NB4 (cell line): Measurements from ENCODE around the gene IQCH.

ENCODE experiments used
- CTCF ChIP-seq: IDR thresholded peaks from one replicate; pipeline ENCODE4 v1.5.1; 2012; ENCODE audit warnings: low read depth, low read length
- POLR2A ChIP-seq: IDR thresholded peaks from 2 replicates; pipeline ENCODE4 v1.6.1; 2011; ENCODE audit warnings: mild to moderate bottlenecking; ENCODE audit not compliant: insufficient read length; ENCODE audit errors: extremely low read depth
- TF ChIP-seq, protein P1 (sequence below): IDR thresholded peaks from 2 replicates; pipeline ENCODE4 v1.6.1; 2011; ENCODE audit warnings: low read depth, low read length

- no peak for TF ChIP-seq CTCF
- no peak for TF ChIP-seq POLR2A
- TF ChIP-seq, protein P1, sequence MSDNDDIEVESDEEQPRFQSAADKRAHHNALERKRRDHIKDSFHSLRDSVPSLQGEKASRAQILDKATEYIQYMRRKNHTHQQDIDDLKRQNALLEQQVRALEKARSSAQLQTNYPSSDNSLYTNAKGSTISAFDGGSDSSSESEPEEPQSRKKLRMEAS, result no peak
Measured at GRCh38 chr15:67383899-67384298, 129.3 kb downstream of the IQCH start.
